GM18526 (cell line): ENCODE results near the gene ARL6IP6.

Experiments
- POLR2A ChIP-seq: IDR thresholded peaks from 3 replicates; pipeline ENCODE4 v1.6.1; 2011; ENCODE audit not compliant: insufficient read length; ENCODE audit errors: extremely low read depth

The ARL6IP6 gene

GRCh38 chr2:152766928-152767327, 48.5 kb downstream of the ARL6IP6 start:
- no peak for TF ChIP-seq POLR2A

GRCh38 chr2:152781175-152781574, 62.8 kb downstream of the ARL6IP6 start:
- TF ChIP-seq POLR2A: no peak

GRCh38 chr2:152782171-152782570, 63.8 kb downstream of the ARL6IP6 start:
- TF ChIP-seq POLR2A: no peak

GRCh38 chr2:152790883-152791282, 72.5 kb downstream of the ARL6IP6 start:
- no peak for TF ChIP-seq POLR2A

GRCh38 chr2:152791979-152792378, 73.6 kb downstream of the ARL6IP6 start:
- TF ChIP-seq POLR2A: no peak

GRCh38 chr2:152792974-152793373, 74.6 kb downstream of the ARL6IP6 start:
- TF ChIP-seq POLR2A: no peak

GRCh38 chr2:152796941-152797340, 78.5 kb downstream of the ARL6IP6 start:
- no peak for TF ChIP-seq POLR2A

GRCh38 chr2:152804687-152805408, 86.4 kb downstream of the ARL6IP6 start:
- TF ChIP-seq POLR2A: no peak

- TF ChIP-seq POLR2A: no peak
Observed at GRCh38 chr2:152811916-152812315, 93.5 kb downstream of the ARL6IP6 start.
